IMR-90 (cell line): Measurements from ENCODE around the gene FRMD5.

Experiments used
- CTCF ChIP-seq: conservative IDR thresholded peaks from 2 replicates; pipeline ENCODE4 v1.5.1; 2012; ENCODE audit warnings: mild to moderate bottlenecking, low read depth, low read length, improper control_type of control experiment
- MAFK ChIP-seq: IDR thresholded peaks from 2 replicates; pipeline ENCODE4 v1.6.1; 2012; ENCODE audit warnings: low read depth, low read length, improper control_type of control experiment
- POLR2A ChIP-seq: IDR thresholded peaks from 2 replicates; pipeline ENCODE4 v1.6.1; 2012; ENCODE audit warnings: mild to moderate bottlenecking, low read depth, low read length

GRCh38 chr15:43871835-43872234 is 323.2 kb downstream of the FRMD5 start:
- TF ChIP-seq POLR2A: no peak
- no peak for TF ChIP-seq CTCF
- TF ChIP-seq MAFK: no peak
